HG03025 (cell line): Measurements from ENCODE around the gene TBC1D3B.
"Not testable (repeated sequence)": the region's sequence is repeated elsewhere in the genome, so short reads cannot be mapped to it uniquely, and the experiment has no call there.

Source experiments
- ATAC-seq: cut with Tn5 transposase; IDR thresholded peaks from one replicate; pipeline ENCODE4 v1.9.1; 2021; ENCODE audit warnings: mild to moderate bottlenecking, moderate library complexity; ENCODE audit not compliant: unreplicated experiment, low FRiP score

TBC1D3B gene

GRCh38 chr17:36131931-36132330 is 44.5 kb downstream of the TBC1D3B start:
- ATAC-seq: no peak

- no peak for ATAC-seq
These were observed 45.0 kb downstream of the TBC1D3B start for GRCh38 chr17:36131421-36131820.

GRCh38 chr17:36130346-36130745 is 46.1 kb downstream of the TBC1D3B start:
- no peak for ATAC-seq

- no peak for ATAC-seq
These were observed 46.8 kb downstream of the TBC1D3B start for GRCh38 chr17:36129616-36130015.

- ATAC-seq: no peak
These were observed 47.9 kb downstream of the TBC1D3B start for GRCh38 chr17:36128411-36128978.

- ATAC-seq: no peak
These were observed 48.5 kb downstream of the TBC1D3B start for GRCh38 chr17:36127911-36128310.

- ATAC-seq: no peak
These were observed 49.1 kb downstream of the TBC1D3B start for GRCh38 chr17:36127199-36127893.

GRCh38 chr17:36124879-36125824 is 51.3 kb downstream of the TBC1D3B start:
- no peak for ATAC-seq

GRCh38 chr17:36123431-36123830 is 53.0 kb downstream of the TBC1D3B start:
- no peak for ATAC-seq

GRCh38 chr17:36121099-36121498 is 55.3 kb downstream of the TBC1D3B start:
- not testable (repeated sequence) for ATAC-seq

GRCh38 chr17:36120221-36120620 is 56.2 kb downstream of the TBC1D3B start:
- no peak for ATAC-seq

GRCh38 chr17:36118477-36119353 is 57.7 kb downstream of the TBC1D3B start:
- no peak for ATAC-seq

GRCh38 chr17:36117505-36118382 is 58.7 kb downstream of the TBC1D3B start:
- no peak for ATAC-seq
